HG03520 (cell line): Measurements from ENCODE around the gene CMSS1.
A peak's percentile ranks its signal among the peaks of the same experiment; 100 is the strongest.

Source experiments
- ATAC-seq: cut with Tn5 transposase; IDR thresholded peaks from one replicate; pipeline ENCODE4 v1.9.1; 2021; ENCODE audit warnings: mild to moderate bottlenecking, moderate library complexity; ENCODE audit not compliant: unreplicated experiment

Gene CMSS1

DNA sequence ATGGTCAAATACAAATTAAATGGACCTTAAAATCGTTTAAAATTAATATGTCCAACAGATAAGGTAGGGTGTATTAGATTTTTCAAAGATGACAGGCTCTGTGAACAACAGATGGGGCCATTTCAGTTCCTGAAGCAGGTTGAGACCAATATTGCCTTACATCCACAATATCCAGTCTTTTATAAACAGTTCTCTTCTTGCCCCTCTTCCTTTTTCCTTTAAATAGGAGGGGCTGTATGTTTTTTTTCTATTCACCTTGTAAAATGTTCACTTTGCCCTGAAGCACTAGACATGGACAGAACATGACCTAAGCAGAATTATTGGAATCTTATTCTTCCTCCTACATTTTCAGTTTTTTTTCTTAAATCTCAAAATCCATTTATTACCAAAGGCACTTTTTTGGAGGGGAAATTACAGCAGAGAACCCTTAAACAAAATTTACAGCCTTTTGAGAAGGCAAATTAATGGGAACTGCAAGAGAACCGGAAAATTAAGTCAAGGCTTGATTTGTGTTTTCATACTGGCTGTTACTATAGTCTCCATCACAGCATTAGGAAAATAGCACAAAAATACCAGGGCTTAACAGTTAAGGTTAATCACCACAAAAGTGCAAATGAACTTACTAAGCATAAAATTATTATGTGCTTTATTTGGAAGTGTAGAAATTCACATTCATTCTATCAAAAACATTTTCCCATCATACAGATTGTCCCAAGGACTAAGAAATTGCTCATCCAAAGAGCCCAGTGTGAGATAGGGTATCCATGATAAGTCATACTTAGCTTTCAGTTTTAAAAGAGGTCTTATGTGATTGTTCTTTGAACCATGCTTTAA lies 55.8 kb downstream of the CMSS1 start:
- ATAC-seq = no peak

DNA sequence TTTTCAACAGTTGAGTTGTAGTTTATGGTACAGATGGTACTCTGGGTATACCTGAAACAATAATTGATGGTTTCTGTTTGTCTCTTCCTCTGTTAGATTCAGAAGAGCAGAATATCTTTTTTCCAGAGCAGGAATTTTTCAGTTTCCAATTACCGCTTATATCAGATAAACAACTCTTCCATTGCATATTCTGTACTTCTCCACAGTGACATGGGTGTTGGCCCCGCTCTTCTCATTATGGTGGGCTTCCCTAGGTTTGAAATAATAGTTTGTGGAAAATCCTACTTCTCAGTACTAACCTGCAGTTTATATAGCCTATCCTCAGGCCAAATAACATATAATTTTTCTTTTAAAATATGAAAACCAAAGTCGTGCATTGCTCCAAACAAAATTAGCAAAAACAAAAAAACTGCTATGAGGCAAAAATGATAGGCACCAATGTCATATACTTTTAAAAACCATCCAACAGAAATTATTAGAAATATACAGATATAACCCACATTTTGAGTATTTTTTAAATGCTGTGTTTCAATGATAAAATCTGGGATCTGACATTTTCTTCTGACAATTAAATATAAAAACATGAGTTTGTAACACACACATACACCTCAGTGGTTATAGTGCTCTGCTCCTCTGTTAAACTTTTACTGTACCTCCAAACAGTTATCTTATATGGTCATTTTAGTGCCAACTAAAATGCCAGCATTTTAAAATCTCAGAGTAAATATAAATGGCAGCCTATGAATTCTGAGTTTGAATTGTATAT lies 56.8 kb downstream of the CMSS1 start:
- no peak for ATAC-seq

DNA sequence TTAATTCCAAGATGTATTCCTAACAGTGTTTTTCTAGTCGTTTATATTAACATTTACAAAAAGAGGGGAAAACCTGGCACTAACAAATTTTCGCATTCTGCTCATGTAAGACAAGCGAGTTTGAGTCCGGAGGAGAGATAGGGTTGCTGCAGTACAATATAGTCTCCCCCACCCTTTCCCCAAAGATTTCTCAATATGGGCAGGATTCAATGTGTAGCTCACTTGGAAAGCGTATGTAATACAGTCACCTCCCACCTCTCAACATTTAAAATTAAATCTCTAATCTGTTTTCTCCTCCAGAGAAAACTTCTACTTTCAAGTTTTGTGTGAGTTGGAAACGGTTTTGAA lies 57.9 kb downstream of the CMSS1 start:
- no peak for ATAC-seq

DNA sequence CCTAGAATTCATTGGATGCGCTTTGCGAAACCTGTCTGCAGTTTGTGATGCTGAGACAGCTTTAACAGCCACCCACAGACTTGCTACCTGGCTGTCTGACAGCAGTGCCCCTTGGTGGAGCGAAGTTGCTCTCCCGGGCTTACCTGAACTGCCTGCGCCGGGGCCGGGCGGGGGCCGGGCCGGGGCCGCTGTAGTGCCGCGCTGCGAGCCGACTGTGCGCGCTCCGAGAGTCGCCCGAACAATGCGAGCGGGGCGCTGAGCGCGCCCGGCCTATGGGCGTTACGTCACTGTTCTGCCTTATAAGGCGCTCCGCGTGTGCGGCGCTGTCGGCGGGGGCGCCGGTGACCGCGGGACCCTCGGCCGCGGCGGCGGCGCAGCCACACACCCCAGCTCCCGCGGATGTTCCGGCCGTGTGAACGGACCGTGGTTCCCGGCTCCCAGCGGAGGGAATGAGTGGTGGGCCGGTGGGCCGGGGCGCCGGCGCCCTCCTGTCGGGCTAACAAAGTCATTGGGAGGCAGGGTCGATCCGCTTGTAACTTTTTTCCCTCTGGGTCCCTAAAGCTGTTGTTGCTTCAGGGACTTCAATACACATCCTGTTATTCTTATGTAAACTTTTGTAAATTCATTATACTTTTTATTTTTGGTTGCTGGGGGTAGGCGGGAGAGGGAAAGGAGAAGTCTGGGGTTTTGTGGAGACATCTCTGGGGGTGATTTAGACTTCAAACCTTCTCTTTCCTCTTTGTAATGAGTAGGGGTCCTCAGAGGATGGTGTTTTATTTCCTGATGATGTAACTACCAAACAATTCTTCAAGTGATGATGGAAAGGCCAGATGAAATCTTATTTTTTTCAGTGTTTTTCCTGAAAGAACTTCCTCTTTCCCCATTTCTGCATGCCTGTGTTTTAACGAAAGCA lies 58.5 kb downstream of the CMSS1 start:
- ATAC-seq = peak; percentile 87

DNA sequence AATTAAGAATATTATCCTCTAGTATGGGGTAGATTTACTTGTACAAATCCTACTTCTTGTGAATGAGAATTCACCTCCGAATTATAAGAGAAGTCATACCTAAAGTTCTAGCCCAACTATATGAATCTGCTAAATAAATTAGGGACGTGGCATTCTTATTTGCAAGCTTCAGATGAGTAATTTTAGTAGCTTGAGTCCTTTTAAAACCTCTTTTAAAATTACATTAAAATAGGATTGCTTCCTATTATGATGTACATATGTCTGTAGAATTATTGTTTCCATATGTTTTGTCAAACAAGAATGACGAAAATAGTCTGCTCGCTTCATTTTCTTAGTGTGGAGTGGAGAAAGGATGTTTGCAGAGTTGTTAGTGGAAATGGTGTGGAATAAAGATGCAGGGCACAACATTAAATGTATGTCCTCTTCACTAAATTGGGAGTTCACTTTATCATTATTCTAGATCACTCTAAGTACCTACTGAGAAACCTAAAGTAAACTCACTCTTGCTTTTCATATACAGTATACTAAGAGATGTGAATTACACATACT lies 59.4 kb downstream of the CMSS1 start:
- no peak for ATAC-seq

DNA sequence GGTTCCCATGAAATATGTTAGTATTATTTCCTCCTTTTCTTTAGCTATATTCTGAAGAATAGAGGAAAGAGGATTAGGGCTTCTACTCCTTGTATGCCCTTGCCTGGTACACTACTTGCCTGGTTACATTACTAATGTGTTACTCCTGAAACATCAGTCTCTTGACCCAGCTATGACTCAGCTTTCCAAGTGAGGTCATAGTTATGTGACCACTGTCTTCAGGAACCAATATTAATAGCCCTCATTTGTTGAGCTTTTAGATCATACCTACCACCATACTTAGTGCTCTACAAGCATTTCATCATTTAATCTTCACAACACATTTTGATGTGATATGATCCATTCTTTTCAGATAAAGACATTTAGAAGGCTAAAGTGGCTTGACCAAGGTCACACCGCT lies 60.3 kb downstream of the CMSS1 start:
- ATAC-seq = peak; percentile 49

DNA sequence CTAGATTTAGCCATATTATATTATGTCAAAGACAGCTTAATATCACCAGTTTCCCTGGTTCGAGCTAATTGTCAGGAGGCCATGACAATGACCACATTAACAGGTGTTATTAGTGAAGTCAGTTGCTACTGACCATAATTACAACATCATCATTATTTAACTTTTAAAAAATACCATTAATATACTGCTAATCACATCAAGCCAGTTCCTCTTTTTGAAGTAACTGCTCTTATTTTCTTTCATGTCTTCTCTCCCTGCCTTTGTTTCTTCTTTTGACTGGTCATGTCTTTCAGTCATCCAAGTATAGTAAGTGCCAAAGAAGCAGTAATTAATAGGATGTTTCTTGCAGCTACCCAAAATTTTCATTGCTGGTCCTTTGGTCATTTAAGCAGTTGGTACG lies 61.6 kb downstream of the CMSS1 start:
- no peak for ATAC-seq

DNA sequence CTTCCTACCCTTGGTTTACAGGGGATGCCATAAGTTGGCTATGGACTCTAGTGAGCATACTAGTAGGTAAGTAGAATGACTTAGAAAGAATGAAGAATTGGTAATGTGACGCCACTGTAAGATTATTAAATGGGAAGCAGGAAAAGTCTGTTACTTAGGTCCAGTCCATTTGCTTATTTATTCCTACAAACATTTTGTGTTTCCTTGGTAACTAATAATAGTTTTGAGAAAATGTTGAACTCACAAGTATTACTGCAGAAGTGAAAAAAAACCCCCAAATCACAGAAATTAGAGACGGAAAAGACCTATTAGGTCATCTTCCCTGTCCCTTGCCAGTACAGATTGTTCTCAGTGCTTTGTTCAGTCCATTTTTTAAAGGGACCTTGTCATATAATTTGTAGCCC lies 63.5 kb downstream of the CMSS1 start:
- ATAC-seq = no peak

DNA sequence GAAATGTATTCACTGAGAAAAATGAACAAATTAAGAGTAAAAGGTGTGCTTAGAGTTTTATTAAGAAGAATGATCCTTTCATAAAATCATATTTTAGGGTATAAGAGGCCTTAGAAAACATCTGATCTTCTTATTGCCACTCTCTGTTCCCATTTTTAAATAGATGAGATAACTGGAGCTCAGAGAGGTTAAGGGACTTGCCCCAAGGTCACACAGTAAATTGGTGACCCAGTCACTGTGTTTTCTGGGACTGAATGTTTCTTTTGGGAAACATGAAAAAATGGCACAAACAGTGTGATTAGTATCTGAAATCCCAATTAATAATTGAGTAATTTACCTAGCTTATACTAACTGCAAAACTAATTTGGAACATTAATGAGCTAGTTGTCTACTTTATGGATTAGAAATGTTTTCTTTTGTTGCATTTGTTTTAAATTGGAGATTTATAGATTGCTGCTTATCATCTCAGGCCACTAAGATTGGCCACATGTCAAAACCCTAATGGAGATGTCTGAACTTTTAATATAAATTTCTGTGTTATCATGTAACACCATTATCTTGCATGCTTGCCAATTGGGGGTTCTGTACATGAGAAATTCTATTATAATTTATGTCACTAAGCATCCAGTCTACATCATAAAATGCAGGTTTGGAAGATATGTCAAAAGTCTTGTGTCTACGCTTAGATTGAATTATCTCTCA lies 64.9 kb downstream of the CMSS1 start:
- ATAC-seq = no peak

DNA sequence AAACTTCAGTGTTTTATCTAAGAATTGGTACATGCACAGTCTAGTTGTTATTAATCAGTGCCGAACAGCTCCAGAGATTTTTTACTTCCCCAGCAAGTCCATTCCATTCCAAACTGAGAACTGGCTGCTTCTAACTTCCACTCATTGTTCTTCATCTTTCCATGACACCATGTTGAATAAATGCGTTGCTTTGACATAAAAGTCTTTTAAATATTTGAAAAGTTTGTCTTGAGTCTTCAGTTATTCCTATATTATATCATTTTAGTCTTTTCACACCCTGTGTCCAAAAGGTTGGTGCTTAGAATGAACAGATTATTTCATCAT lies 65.4 kb downstream of the CMSS1 start:
- no peak for ATAC-seq

DNA sequence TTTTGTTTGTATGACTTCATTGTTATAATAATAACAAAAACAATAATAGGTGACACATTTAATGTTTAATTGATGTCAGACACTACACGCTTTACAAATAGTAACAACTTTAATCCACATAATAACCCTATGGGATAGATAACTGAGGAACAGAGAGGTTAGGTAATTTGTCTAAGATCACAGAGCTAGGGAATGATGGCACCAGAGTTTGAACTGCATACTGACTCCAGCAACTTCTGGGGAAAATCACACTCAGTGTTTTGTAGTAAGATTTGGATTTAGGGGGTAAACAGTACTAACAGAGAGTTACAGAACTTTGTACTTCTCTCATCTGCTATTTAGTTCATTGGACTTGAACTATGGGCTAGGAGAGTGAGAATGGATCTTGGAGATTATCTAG lies 66.0 kb downstream of the CMSS1 start:
- ATAC-seq = no peak

DNA sequence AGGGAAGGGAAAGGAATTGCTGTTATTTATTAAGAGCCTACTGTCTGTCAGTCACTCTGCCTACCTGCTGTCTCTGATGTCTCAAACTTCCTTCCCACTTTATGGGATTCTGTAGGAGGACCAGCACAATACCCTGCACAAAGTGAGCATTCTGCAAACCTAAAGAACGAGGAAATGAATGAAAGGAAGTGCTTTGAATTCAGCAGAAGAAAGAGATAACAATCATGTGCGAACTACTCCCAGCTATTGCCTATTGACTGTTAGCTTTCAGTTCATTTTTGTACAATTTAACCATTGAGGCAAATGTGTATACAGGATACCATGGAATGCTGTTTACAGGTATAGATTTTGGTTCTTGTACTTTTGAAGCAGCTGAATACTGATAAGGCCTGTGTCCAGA lies 66.8 kb downstream of the CMSS1 start:
- no peak for ATAC-seq

DNA sequence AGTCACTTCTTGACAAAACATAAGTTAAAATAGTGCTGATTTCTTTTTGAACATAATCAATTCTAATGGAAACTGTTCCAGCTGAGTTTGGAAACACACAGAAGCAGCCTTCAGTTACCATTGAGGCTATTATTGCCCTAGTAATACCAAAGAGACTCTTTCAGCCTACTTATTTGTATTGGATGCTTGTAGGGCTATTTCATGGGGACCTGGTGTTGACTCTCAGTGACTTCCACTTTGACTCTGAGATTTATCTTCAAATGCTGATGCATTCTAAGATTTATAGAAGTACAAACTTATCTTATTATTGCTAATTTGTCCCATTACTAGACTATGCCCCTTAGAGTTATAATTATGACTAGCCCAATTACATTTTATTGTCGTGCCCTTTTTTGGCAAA lies 67.4 kb downstream of the CMSS1 start:
- no peak for ATAC-seq

DNA sequence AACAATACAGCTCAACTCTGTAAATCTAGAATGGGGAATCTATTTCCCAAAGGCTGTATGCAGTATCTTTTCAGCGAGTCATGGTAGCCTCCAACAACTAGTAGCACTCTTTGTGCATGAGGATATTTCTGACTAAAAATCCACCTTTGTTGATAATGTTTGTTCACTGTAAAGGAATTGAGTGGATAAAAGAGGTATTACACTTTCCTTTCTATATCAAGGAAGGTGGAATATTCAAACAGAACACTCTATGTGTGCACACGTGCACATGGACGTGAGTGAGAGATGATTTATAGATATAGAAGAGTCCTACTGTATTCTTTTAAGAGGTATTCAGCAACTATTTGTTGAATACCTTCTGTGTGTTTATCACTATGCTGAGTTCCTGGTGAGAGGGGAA lies 68.2 kb downstream of the CMSS1 start:
- no peak for ATAC-seq

DNA sequence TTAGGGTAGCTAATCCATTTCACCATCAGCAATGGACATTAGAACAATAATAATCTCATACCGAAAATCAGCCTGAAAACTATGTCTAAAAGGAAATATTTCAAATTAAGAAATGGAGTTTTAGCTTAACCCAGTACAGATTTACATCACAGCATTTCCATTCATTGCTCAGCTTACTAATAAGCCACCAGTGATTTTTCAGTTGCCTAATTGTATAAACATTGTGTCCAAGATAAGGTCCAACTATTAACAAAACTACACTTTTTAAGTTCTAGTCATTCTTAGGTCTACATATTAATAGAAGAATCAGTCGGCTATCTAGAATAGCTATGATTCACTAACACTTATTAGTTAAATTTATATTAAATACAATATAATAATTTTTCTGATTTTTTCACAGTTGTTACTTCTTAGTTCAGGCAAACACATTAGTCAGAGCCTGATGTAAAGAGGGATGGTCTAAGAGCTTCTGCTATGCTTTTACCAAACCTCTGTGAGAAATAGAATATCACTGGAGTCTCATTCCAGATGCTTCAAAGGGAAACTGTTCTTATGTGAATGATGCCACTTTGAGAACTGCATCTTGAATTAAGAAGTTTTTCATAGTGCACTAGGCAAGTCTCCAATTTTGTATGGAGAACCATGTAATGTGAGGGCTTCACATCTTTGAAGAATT lies 74.1 kb downstream of the CMSS1 start:
- ATAC-seq = no peak

DNA sequence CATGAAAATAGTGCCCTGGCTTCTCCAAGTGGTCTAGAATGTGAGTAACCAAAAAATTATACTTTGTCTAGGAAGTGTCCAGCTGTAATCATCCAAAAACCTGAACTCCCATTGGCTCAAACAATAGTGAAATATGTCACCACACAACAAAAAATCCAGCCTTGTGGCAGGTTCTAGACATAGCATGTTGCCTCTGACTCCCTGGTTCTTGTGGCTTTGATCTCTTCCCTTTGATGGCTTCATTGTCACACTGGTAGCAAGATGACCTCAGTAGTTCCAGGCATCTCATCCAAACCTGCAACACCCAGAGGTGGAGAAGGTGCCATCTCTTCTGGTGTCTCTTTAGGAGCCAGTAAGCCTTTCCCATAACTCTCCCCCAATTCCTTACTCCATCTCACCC lies 74.7 kb downstream of the CMSS1 start:
- no peak for ATAC-seq

DNA sequence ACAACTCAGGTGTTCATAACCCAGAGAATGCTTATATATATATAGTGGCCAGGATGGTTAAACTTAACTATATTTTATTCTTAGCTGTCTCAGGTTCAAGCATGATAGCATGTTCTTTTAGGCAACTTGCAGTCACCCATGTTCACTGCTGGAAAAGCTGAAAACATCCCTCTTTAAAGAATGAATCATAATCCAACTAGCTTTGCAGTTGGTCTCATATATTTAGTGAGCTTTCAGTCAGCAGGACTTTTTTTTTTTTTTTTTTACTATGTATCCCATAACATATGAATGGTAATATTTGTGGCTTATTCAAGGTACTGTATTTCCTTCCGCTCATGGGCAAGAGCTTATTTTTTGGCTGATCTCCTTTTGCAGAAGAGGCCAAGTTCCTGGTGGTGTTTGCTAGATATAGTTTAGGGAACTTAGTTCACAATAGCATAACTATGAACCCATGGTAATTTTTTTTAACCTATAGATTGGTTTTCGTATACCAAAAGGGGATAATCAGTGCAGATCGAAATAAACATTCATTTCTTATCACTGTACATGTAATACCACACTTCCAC lies 77.6 kb downstream of the CMSS1 start:
- ATAC-seq = no peak

DNA sequence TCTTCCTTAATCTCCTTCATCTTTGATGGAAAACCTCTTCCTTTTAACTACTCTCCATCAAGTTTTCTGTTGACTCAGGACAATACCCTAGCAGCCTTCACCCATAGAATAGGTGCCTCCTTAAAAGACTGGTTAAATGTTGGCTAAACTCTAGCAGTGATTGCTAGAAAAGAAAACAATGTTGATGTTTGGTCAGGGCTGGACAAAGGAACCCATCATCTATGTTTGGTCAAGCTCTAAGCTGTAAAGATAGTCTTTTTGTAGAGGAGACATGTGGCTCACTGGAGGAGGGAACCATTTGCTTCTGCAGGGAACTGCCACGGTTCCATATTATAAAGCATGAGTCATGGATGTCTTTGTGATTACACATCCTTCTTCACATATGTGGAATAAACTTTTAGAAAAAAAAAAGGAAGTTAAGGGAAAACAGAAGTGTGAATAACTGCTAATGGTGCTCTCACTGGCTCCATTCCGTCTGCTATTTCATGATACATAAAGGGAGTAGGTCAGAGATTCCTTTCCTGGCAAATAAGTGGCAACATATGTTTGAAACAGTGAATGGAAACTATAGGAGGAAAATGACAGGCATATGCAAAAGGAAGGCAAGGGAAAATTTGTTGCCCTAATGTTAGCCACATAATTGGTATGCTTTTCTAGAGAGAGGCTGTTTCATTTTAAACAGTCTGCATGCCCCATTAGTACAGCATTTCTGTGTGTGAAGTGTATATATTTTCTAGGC lies 78.2 kb downstream of the CMSS1 start:
- no peak for ATAC-seq

DNA sequence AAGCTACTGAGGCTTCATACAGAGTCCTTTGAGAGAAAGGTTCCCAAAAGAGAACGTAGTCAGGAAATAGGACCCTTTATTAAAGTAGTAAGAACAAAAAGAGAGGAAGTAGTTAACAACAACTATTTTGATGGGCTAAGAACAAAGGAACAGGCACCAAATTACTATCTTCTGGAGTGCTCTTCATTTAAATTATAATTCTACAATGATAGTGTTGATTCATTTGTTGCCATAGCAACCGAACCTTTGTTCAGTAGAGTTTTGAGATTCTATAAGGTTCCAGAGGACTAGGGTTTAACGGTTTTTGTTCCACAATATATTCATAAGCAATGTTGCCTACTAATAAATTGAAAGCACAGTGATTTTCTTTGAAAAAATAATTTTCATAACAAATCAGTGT lies 78.8 kb downstream of the CMSS1 start:
- ATAC-seq = no peak
